ENCODE results near the gene TOPAZ1.

TOPAZ1 gene

DNA sequence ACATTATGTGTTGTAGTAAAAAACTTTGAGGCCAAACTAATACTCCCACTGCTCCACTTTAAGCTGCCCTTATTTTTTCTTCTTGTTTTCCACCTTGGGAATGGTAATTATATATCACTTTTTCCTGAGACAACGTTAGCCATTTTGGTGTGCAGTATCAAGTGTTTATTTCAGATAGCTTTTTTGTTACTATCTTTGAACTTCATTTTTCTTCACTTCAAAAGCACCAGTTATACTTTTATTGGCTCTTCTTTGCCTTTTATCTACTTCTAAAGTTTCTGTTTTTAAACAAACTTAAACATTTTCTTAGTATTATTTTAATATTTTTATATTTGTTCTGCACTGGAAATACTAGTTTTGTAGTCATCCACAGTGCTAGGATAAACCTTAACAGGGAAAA lies 6.5 kb downstream of the TOPAZ1 start:
- no peak for DNase-seq

DNA sequence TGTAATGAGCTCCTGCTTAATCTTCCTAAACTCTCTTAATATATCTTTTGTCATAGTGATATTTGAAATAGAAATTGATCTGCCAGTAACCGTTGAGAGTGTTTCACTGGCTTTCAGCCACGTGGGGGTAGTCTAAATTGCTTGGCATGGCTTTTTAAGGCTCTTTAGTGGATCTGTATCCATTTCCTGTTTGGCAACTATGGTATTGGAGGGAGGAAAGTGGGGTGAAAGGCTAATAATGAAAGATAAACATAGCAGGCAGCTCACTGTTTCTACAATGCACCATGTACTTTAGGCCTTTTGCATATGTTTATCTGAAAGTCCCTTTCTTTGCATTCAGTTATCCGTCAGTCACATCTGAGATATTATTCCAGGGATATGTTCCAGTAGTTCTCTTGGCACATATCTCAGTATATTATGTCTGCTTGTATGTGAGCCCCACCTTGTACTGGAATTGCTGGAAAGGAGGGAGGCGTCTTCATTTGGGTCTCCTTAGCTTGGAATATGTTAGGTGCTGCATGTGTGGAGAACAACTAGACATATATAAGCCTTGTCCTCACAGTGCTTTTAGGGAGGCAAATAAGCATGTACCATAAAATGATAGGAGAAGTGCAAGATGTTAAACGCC lies 10.8 kb downstream of the TOPAZ1 start:
- DNase-seq, result no peak

DNA sequence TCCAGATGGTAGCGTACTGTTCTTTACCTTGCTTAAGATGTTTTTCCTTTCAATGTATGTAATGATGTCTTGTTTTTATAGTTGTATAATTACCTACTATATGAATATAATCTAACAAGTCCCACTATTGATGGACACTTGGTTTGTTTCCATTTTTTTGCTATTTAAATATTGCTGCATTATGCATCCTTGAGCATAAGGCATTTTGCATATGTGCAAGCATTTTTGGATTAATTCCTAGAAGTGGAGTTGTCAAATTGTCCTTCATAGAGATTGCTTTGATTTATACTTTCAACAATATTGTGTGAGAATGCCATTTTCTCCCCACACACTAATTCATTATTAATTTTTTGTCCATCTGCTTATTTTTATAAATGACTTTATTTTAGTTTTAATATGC lies 17.7 kb downstream of the TOPAZ1 start:
- DNase-seq, result no peak

DNA sequence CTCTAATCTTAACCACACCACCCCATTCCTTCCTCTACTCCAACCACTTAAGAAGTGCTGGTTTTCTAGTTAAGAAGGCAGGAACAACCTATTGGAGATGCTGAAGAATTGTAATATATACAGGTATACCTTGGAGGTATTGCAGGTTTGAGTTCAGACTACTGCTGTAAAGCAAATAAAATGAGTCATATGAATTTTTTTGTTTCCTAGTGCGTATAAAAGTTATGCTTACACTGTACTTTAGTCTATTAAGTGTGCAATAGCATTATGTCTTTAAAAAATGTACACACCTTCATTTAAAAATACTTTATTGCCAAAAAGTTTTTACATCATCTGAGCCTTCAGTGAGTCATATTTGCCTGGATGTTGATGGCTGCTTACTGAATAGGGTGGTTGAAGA lies 22.5 kb downstream of the TOPAZ1 start:
- DNase-seq, result no peak

DNA sequence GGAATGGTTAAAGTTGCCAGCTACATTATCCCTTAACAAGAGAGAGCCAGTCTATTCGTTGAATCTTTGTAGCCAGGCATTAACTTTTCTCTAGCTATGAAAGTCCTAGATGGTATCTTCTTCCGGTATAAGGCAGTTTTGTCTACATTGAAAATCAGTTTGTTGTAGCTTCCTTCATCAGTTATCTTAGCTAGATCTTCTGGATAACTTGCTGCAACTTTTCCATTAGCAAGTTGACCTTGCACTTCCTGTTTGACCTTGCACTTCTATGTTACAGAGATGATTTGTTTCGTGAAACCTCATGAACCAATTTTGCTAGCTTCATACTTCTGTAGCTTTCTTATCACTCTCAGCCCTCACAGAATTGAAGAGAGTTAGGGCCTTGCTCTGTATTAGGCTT lies 24.1 kb downstream of the TOPAZ1 start:
- no peak for DNase-seq

DNA sequence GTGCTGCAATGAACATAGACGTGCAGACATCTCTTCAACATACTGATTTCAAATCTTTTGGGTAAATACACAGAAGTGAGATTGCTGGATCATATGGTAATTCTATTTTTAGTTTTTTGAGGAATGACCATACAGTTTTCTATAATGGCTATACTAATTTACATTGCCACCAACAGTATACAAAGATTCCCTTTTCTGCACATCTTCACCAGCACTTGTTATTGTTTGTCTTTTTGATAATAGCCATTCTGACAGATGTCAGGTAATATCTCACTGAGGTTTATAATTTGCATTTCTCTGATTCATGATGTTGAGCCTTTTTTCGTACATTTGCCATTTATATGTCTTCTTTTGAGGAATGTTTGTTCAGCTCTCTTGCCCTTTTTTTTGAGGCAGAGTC lies 30.5 kb downstream of the TOPAZ1 start:
- DNase-seq, result no peak

DNA sequence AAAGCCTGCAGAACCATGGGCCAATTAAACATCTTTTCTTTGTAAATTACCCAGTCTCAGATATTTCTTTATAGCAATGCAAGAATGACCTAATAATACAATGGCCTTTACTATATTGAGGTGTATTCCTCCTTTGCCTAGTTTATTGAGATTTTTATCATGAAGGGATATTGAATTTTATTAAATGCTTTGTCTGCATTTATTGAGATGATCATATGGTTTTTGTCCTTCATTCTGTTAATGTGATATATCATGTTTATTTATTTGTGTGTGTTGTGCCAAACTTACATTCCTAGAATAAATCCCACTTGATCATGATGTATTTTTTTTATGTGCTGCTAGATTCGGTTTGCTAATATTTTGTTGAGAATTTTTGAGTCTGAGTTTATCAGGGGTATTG lies 36.2 kb downstream of the TOPAZ1 start:
- no peak for DNase-seq

DNA sequence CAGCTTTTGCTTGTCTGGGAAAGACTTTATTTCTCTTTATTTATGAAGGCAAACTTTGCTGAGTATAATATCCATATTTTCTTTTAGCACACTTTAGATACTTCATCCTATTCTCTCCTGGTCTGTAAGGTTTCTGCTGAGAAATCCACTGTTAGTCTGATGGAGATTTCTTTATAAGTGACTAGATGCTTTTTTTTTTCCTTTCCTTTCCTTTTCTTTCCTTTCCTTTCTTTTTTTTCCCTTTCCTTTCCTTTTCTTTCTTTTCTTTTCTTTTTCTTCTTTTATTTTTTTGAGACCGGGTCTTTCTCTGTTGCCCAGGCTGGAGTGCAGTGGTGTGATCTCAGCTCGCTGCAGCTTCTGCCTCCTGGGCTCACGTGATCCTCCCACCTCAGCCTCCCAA lies 38.4 kb downstream of the TOPAZ1 start:
- no peak for DNase-seq

DNA sequence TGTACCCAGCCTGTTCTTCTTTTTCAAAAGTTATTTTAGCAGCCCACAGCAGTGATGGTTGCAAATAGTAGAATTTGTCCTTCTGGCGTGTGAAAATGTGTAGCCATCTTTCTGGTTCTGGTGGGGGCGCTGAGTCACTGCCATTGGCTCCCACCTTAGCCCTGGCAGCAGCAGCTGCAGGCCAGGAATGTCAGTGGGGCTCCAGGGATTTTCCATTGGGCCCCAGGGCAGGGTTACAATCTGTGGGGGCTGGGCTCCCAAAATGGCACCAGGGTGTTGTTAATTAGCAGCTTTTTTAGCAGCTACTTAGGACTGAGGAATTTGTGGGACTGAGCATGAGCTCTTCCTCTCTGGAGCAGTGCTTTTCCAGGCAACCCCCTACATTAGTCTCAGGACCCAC lies 38.9 kb downstream of the TOPAZ1 start:
- DNase-seq, result no peak

DNA sequence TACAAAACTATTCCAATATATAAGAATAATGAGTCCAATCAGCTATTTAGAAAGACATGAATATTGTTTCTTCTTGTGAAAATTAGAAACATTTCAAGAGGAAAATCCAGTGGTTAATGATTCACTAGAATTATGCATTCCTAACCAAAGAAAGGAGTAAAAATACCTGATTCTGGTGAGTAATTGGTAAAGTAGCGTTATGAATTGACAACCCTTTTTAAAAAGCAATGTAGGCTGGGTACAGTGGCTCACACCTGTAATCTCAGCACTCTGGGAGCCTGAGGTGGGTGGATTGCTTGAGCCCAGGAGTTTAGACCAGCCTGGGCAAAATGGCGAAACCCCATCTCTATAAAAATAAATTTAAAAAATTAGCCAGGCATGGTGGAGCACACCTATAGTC lies 43.3 kb downstream of the TOPAZ1 start:
- DNase-seq, result no peak

DNA sequence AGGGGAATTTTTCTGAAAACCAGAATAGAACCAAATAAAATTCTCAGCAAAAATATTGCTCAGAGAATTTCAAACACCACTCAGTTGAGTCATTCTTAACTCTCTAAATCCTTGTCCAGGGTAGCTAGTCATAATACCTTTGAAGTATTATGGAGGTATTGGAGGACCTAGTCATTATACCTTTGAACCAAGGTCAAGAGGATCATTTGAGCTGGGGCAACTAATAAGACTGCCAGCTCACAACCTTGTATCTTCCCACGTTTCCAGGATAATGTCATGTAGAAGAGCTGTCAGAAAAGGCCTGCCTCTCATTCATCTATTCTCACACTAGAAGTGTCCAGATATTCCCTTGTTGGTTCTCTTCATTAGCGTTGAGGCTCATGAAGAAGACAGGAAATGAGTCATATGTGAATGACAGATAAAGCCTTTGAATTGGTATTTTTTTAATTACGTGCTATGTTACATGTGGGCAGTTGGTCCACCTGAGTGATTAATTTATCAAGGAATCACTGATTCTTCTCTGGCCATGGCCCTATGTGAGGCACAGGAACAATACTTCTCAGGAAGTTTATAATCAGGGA lies 48.3 kb downstream of the TOPAZ1 start:
- DNase-seq, result no peak

DNA sequence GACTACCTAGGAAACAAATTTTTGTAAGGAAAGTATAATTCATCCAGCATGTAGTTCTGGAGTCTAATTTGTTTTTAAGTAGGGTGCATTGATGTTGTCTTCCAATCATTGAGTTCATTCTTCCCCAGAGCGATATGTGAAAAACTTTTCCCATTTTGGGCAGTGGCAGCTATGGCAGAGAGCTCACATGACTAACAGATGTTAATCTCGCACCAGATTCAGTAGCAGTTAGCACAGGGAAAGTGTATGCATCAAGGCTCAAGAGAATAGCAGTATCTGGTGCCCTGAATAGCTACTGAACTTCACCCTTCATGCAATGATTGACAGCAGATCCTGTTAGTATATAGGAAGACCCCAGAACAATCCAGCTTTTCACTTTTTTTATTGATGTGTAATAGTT lies 50.6 kb downstream of the TOPAZ1 start:
- DNase-seq, result no peak

DNA sequence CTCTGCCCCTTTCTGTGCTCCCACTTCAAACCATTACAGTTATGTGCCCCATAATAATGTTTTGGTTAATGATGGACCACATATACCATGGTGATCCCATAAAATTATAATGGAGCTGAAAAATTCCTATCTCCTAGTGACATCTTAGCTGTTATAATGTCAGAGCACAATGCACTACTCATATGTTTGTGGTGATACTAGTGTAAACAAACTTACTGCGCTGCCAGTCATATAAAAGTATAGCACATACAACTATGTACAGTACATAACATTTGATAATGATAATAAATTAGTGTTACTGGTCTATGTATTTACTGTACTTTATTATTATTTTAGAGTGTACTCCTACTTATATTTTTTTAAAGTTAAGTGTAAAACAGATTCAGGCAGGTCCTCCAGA lies 51.3 kb downstream of the TOPAZ1 start:
- no peak for DNase-seq

DNA sequence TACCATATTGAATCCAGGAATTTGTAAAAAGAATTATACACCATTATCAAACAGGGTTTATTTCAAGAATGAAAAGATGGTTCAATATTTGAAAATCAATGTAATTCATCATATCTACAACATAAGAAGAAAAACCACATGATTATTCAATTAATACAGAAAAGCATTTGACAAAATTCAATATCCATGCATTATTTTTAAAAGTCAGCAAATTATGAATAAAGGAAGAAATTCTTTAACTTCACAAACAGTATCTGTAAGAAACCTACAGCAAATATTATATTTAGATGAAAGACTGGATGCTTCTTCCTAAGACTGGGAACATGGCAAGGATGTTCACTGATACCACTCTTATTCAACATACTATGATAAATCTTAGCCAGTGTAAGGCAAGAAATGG lies 55.6 kb downstream of the TOPAZ1 start:
- DNase-seq, result no peak

DNA sequence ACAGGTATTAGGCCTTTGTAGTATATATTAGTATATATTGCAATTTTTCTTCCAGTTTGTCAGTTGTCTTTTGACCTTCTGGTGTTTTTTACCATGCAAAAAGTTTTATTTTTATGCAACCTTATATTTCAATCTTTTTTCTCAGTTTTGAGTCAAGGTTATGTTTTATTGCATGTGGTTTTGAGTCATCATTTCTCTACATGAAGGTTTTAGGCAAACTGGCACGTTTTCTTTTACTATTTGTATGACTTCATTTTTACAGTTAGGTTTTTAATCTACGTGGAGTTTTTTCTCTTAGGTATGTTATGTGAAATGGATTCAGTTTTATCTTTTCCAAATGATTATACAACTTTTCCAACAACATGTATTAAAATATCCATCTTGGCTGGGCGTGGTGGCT lies 60.1 kb downstream of the TOPAZ1 start:
- no peak for DNase-seq

DNA sequence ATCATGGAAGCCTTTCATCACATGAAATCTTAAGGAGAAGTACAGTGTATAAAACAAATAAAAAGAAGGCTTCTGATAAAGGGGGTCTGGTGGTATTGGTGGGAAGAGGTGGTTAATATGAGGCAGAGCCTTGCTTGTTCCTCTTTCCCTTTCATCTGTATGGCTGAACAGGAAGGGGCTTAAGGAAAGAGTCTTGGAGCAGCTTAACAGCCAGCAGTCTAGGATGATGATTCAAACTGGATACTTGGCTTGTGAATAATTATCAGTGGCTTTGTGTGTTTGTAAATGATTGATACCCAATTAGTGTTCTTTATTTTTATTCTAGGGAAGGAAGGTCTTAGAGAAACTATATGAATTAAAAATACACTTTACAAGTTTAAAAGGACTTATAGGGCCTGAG lies 67.8 kb downstream of the TOPAZ1 start:
- DNase-seq, result no peak

DNA sequence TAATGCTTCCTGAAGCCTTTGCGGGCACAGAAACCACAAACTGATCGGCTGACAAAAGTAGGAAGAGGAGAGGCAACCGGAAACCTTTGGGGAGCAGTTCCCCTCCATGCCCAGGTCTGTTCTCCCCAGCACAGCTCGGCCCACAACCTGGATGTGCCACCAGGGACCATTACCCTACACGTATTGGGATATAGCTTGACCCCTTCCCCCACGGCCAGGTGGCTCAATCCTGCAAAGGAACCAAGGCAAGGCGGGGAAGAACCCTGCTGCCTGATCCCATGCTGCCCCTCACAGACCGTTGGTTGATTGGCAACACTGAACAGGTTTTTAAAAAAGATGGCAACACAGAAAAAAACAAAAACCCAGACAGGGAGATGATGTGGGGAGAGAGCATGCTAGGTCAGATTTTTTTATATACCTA lies 77.2 kb downstream of the TOPAZ1 start:
- no peak for DNase-seq

DNA sequence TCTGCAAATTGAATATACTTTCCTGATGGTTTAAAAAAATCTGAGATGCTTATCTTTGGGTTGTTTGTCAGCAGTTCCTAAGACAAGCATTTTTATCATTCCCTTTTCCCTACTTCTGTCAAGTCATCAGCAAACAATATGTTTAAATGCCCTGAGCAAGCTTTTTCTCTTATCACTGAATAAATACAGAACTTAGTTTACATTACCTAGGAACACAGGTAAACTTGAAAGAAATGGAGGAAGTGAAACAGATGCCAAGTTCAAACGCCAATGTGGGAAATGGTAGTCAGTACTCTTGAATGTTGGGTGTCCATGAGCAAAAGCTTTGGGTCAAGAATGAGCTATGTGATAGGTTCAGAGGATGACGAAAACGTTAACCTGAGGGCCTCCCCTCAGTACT lies 79.6 kb downstream of the TOPAZ1 start:
- no peak for DNase-seq

DNA sequence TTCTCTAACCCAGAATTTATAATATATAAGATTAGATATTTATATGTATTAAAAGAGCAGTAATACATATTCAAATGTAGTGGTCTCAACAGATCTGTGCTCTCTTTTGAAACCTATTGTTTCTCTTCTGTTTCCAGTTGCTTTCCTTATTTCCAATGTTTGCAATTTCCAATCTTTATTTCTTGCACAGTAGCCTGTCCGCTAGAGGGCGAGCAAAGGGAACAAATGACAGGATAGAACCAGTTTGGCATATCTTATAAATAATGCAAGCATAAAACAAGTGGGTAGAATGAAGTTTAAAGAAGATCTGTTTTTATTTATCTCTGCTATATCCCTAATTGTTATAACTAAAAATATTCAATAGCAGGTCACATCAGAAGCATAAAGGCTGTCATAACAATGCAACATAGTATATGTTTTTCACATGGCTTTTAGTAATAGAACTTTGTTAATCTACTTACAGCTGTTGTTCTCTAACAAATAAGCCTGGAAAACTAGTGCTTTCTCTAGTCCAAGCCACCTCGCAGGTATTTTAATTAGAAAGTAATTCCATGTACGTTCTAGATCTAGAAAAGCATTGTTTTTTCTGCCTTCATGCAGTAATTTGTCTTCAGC lies 81.8 kb downstream of the TOPAZ1 start:
- peak in 2 of 4 experiments; percentile 13 to 34 for DNase-seq

DNA sequence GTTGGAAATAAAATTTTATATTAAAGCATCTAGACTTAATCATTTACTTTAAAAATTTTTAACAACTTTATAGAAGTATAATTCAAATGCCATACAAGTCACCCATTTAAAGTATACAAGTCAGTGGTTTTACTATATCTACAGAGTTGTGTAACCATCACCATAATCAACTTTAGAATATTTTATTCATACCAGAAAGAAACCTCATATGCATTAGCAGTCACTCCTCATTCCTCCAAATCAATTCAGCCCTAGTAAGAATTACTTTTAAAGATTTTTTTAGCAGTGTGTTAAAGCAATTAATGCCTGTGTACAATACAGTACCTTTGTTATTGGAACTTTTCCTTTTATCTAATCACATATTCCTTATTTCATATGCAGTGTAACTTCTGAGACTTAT lies 82.9 kb downstream of the TOPAZ1 start:
- no peak for DNase-seq

DNA sequence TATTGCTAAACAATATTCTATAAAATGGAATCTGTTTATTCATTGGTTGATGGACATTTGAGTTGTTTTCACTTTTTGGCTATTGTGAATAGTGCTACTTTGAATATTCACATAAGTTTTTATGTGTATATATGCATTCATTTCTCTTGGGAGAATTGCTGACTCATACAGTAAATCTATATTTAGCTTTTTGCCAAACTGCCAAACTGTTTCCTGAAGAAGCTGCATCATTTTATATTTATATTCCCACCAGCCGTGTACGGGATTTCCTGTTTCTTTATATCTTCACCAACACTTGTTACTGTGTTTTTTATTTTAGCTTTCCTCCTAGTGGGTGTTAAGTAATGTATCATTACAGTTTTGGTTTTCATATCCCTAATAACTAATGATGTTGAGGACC lies 84.3 kb downstream of the TOPAZ1 start:
- no peak for DNase-seq

DNA sequence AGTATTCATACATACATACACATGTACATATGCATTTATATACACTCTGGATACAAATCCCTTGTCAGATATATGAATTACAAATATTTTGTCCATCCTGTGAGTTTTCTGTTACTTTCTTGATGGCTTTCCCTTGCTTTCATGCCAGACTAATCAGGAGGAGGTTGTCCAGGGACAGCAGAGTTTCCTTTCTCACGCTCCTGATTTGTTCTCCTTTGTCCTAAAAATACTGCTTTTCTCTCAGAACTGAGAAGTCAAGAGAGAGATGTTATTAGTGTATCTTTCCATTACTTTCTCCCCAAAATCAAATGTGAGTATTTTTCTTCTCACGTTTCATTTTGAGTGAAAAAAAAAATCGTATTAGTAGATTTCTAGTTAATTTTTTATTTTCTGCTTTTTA lies 84.8 kb downstream of the TOPAZ1 start:
- no peak for DNase-seq

DNA sequence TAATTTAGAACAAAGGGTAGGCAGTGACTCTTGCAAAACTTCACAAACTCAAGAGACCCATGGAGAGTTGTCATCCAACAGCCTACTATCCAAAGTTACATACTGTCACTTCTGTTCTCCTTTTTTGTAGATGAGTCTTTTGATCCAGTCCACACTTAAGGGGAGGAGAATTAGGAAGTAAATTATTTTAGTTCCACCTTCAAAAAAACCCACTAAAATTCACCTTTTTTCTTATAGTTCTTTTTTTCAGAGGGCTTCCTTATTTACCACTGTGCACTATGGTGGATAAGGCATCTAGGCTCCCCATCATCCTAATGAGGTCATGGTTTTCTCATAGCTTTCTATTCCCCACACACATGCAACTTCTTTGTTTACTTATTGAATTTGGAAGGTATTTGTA lies 88.3 kb downstream of the TOPAZ1 start:
- no peak for DNase-seq

DNA sequence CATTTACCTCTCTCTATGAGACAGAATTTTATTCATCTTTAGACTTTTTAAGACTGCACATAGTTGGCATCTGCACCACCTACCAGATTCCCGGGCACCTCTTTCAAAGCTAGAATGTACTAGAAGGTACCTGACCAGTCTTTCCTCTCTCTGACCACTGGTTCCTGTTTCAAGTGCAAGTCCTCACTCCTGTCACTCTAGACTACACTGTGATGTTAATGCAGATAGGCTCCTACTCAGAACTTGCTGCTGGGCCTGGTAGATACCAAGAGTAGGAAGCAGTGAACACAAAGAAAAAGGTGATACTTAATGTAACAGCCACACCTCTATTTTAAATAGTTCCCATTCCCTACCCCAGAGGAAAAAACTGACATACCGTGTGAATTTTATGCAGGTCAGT lies 88.8 kb downstream of the TOPAZ1 start:
- DNase-seq, result no peak

DNA sequence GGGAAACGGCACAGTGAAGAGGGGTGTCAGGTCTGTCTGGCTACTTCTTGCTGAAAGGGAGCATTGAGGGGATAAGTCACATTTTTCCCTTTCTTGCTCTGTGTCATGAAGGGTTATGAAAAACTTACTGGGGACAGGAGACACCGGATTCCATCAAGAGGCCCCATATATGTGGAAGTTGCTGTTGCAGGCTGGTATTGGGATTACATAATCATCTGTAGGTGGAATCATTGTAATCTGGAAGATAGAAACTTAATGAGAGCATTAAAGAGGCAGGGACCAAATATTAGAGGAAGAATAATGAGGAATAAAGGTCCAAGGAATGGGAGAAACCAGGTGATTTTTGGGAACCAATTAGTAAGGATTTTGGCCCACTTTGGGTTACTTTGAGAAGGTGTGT lies 92.6 kb downstream of the TOPAZ1 start:
- no peak for DNase-seq

Measured in activated naive CD4-positive, alpha-beta T cell (primary cell).